GM12874 (cell line): Measurements from ENCODE around the gene SUPT20H.

ENCODE experiments used
- CTCF ChIP-seq: IDR thresholded peaks from 2 replicates; pipeline ENCODE4 v1.5.1; 2011; ENCODE audit warnings: low read depth, mild to moderate bottlenecking, control low read depth, low read length, moderate library complexity; ENCODE audit not compliant: insufficient read depth

SUPT20H gene

DNA sequence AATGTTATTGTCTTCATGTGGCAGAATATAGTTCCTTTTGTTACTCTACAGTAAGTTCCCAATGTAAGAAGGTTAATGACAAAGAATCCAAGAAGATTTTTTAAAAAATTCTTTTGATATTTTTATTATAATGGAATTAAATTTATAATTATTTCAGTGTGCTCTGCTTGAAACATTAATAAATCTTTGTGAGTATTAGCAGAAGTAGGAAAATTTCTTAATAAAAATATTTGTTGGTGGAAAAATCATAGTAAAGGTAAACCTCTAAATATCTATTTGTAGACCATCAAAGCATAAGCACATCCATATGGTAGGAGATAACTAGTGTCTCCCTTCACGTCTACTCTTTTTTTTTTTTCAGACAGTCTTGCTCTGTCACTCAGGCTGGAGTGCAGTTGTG lies 41.7 kb upstream of the SUPT20H start:
- TF ChIP-seq CTCF: no peak

GRCh38 chr13:37100731-37101130 lies 41.2 kb upstream of the SUPT20H start:
- TF ChIP-seq CTCF: no peak

GRCh38 chr13:37097076-37097475 lies 37.6 kb upstream of the SUPT20H start:
- TF ChIP-seq CTCF: no peak

GRCh38 chr13:37094840-37095239 lies 35.4 kb upstream of the SUPT20H start:
- TF ChIP-seq CTCF: no peak

- TF ChIP-seq CTCF: no peak
Measured at GRCh38 chr13:37094099-37094498, 34.6 kb upstream of the SUPT20H start.

DNA sequence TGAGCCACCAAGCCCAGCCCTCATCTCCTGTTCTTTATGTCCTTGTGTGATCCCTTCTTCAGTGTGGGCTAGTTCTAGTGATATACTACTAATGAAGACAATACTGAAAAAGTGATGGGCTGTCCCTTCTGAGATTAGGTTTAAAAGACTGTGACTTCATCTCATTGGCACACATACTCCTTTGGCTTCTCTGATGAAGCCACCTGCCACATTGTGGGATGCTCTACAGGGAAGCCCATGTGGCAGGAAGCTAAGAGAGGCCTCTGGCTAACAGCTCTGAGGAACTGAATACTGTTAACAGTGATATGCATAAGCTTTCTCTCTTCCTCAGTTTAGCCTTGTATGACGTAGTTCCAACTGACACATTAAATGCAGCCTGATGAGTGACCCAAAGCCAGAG lies 32.3 kb upstream of the SUPT20H start:
- no peak for TF ChIP-seq CTCF

- TF ChIP-seq CTCF: no peak
Measured at GRCh38 chr13:37090912-37091311, 31.4 kb upstream of the SUPT20H start.

DNA sequence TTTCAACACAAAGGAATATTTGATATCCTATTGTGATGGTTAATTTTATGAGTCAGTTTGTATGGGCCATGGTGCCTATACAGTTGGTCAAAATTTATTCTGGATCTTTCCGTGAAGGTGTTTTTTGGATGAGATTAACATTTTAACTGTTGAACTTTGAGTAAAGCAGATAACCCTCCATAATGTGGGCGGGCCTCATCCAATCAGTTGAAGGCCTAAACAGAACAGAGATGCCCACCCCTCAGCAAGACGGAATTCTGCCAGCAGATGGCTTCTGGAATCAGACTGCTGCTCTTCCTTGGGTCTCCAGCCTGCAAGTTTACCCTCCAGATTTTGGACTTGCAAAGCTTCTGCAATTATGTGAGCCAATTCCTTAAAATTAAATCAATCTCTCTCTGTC lies 30.0 kb upstream of the SUPT20H start:
- TF ChIP-seq CTCF: no peak
